Amygdala (tissue), 56 donors: ENCODE data around the gene MACROD2.
A peak's percentile ranks its signal among the peaks of the same experiment; 100 is the strongest.

Experiments
- DNase-seq, 56 donors: peaks; one replicate each; lab custom pipeline; 2025; lab: John Stamatoyannopoulos, UW

Gene MACROD2

DNA sequence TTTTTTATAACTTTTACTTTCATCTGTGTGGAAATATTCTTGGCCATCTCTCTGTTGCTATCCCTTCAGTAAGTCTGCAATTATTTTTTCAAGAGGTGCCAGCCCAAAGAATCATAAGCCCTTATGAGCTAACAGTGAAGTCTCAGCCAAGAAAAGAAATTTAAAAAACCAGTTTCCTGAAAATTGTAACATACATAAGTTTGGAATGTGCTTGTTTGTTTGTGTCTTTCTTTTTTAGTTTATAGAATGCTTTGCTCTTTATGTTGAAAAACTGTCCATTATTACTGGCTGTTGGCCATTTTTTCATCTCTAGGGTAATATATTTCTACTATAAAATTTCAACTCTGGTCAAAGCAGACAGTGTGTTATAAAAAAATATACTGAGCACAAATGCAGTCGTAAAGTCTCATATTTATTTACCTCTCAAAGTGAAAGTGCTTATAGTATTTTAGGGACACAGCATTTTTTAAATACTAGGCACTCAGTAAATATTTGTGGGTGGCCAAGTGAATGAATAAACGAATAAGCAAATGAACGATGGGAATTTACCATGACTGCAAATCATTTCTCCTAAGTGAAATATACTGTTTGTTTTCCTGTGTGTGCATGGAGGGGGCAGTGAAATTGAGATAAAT is 1918.2 kb downstream of the MACROD2 start:
- no peak for DNase-seq

DNA sequence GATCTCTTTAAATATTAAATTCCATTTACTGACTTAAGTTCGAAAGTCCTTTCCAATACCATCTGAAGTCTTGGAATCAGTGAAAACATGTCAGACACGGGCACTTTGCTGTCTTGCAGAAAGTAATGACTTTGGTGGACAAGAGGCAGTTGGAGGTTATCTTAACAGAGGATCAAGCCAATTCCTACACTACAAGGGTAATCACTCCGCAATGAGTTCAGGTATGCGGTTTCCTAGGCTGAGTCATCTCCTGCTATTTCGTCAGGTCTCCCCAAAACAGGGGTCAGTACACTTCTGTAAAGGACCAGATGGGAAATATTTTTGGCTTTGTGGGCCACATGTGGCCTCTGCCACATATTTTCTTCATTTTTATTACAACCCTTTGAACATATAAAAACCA is 1921.3 kb downstream of the MACROD2 start:
- no peak for DNase-seq

DNA sequence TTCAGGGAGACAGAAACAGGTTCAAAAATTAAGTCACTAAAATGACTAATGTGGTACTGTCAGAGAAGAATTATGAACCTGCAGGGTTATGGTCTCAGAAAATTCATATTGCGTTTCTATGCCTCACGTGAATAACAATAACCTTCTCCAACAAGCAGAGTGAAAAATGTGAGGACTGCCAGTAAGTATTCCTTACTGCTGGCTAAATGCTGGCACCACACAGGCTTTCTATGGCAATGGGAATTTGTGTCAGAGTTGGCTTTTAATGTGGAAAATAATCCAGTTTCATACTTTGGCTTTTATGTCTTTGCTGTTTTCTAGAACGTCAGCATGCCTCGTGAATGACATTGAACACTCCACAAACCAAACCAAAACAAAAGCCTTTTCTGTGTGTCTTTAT is 1922.0 kb downstream of the MACROD2 start:
- DNase-seq, result no peak

DNA sequence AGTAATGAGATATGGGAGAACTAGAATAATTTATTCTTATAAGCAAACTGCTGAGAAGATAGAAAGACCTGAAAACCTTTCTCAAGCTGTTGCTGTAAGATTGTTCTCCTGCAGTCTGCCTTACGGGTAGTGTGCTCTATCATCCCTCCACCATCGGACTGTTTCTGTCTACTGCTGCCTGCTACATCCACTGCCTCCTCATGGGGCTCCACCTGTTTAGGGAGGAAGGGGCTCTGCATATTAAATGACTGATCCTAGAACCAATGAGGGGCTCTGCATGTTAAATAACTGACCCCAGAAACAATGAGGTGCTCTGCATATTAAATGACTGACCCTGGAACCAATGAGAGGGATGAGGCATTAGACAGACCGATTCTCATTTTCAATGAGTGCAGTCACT is 1923.3 kb downstream of the MACROD2 start:
- no peak for DNase-seq

DNA sequence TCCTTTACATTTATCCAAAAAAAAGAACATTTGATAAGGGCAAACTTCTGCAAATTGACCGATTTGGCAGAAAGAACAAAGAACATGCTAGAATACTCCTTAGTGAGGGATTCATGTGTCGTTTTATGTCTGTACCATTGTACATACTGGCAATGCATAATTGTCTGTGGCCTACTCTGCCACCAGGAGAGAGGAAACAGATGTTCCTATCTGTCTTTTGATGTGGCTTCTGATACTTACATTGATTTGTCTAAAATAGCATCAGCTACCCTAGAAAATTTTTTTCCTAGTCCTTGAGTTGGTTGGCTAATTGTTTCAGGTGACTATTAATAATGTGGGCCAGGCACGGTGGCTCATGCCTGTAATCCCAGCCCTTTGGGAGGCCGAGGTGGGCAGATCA is 1923.8 kb downstream of the MACROD2 start:
- DNase-seq, result no peak

DNA sequence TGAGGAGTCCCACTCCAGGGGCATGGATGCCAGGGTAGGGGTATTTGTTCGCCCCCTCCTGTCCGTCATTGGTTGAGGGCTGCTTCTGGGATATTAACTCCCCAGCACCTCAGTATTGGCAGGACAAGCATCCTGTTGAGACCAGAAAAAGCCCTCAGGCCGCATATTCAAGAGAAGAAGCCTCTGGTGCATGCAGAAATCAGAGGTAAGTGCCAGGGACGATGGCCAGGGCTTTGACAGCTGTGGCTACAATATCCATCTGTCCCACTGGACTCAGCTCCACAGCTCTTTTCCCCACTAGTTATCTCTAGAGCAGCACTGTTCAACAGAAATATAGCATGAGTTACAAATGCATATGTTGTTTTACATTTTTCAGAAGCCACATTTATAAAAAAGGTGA is 1926.6 kb downstream of the MACROD2 start:
- no peak for DNase-seq

DNA sequence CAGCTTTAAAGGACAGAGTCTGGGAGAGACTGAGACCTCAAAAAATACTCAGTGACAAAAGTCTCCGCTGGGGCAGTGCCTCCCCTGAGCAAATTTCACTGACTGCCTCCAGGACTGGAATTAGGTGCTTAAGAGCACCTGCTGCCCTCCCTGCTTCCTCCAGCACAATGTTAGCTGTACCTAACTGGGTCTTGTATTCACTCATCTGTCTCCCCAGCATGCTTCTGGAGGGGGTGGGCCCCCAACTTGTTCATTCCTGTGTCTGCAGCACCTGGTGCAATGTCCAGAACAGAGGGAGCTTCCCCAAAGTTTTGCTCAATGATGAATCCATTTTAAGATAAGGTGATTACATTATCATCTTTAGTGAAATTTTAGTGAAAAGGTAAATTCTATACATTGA is 1927.2 kb downstream of the MACROD2 start:
- DNase-seq, result no peak

DNA sequence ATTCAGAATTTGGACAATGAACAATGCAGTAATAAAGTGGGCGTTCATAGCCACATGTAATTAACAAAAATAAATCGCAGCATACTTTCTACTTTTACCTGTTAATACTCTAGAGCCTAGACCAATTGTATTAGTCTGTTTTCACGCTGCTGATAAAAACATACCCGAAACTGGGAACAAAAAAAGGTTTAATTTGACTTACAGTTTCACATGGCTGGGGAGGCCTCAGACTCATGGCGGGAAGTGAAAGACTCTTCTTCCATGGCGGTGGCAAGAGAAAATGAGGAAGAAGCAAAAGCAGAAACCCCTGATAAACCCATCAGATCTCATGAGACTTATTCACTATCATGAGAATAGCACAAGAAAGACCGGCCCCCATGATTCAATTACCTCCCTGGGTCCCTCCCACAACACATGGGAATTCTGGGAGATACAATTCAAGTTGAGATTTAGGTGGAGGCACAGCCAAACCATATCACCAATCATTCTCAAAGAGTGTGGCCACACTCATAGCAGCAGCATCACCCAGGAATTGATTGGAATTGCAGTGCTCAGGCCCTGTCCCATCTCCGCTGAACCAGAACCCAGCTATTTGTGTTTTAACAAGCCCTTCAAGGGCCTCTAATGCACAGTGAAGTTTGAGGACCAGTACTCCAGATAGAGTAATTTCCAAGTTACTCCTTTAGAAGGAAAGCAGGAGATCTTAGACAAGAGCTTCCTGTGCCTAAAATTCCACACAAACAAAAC is 1927.9 kb downstream of the MACROD2 start:
- no peak for DNase-seq

DNA sequence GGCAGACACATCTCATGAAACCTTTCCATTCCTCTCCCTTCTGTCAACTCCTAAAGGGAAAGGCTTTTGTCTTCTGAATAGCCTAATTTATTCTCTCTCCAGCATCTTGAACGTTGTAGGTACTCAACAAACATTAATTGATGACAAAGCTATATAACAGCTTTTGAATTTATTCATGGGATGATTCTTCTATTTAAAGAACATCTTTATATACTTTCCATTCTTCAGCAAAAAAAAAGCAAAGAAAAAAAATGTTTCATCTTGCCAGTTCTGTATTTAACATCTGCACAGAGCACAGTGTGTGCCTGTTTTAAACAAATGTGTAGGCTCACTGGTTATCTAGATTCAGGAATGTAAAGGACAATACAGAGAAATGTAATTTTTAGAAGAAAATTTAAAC is 1929.2 kb downstream of the MACROD2 start:
- no peak for DNase-seq

DNA sequence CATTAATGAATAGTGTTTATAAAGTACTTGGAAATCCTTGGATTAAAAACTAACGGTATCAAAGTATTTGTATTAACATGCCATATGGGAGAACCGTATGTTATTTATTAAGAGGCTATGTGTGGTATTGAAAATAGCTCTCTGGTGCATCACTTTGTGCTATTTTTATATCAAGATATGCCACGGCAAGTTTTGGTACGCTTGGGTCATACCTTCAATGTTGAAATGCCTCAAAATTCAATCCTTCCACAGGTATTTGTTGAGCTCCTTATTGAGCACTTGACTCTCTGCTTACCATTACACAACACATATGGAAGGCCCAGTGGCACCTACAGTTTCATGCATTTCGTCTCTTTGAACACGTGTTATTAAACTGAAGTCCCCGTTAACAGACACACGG is 1930.1 kb downstream of the MACROD2 start:
- no peak for DNase-seq

DNA sequence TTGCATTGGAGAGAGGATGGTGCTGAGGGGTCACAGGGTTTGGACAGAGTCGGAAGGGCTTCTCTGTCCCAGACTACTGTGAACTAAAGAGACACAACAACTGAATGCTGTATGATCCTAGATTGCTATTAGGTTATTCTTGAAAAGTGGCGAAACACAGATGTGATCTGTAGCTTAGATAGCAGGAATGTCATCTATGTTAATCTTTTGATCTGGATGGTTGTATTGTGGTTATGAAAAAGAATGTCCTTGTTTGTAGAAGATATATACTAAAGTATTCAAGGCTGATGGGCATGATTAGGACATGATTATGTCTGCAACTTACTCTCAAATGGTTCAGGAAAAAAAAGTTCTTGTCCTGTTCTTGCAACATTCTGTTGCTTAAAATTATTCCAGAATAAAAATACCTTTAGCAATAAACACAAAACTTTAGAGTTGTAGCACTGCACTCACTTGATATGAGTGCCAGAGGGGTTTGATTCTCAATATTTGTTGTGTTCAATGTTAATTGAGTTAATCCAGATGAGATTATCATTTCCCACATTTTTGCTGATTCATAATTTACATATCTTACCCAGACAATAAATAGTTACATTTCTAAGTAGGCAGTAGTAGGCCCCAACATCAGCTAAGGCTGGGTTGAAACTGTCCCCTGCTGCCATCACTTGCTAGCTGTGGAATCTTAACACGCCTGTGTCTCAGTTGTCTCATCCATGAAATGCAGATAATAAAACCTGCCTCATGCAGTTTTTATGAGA is 1932.8 kb downstream of the MACROD2 start:
- no peak for DNase-seq

DNA sequence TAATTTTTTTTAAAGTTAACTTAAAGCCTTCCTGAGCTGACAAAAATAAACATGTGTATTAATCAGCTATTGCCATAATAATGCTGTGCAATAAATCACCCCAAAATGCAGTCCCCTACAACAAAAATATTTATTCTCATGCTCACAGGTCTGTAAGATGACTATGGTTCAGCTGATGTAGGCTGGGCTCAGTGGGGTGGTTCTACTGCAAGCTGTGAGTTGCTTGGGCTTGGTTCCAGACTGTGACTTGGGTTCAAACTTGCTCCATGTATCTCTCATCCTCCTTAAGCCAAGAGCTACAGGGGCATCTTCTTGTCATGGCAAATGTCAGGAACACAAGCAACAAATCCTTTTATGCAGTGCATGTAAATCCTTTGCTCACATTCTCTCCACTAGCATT is 1933.6 kb downstream of the MACROD2 start:
- DNase-seq, result no peak

DNA sequence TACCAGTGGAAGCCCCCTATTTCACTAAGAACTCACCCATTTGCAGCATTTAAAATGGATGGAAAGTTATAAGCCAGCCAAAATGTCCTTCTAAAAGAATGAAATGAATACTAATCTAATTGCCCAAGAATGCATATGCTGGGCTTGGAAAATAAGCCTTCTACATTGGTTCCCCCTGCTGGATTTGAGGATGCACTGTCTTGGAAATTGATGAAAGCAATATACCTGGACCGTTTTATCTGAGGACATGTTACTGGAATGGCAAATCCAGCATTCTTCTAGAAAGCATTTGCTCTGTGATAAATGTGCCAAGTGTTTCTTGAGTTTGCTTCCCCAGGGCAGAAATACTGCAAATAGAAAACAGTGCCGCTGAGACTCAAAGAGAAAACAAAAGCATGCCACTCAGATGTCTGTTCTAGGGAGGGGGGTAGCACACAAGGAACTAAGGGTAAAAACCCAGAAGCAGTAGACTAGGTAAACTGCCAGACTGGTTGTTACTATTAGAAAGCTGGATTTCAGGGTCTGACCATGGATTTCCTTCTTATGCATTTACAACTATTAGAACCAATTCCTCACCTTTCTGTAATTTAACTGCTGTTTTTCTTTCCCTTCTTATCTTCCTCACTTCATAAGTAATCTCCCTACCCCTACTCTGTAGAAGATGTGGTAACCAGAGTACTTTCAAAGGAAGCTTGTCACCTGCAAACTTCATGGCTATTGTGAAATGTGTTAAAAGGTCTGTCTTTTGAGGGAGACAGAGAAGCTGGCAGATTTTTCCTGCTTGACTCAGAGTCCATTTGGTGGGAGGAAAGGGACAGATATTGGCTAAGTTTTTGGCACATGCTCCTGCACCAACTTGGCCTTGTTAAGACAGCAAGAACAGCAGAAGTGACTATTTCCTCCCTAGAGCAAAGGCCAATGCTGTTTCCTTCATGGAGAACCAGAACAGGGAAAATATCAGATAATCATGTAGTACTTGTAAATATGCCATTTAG is 1935.3 kb downstream of the MACROD2 start:
- peak in 8 of 56 donors; percentile 2 to 23 (median 8) for DNase-seq

DNA sequence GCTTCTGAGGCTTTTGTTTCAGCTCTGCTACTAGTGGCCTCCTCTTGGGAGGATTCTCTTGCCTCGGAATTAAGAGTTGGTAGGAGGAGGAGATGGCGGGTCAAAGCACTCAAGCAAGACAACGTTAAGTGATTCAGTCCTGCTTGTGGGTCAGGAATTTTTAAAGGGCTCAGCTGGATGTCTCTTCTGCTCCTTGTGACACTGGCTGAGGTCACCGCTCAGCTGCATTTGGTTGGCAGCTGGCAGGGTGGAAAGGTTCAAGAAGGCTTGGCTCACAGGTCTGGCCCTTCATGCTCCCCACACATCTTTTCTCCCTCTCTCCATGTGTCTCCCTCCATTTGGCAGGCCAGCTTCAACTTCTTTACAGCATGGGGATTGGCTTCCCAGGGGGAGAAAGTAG is 1936.6 kb downstream of the MACROD2 start:
- DNase-seq, result no peak

DNA sequence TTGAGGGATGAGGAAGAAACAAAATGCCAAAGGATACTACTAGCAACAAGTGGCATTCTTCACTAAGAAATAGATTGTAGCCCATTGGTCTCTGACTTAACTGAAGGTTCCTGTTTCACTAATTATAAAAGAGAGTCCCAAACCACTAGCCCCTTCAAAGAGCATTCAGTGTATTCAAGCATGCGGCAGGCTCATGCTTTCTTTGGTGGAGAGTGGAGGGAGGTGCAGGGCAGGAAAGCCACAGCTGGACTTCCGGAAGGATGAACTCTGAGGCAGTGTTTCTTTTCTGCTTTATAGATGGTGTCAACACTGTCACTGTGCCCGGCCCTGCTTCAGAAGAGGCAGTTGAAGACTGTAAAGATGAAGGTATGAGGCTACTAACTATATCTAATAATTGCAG is 1941.9 kb downstream of the MACROD2 start:
- DNase-seq, result peak in 5 of 56 donors; percentile 5 to 21 (median 12)

DNA sequence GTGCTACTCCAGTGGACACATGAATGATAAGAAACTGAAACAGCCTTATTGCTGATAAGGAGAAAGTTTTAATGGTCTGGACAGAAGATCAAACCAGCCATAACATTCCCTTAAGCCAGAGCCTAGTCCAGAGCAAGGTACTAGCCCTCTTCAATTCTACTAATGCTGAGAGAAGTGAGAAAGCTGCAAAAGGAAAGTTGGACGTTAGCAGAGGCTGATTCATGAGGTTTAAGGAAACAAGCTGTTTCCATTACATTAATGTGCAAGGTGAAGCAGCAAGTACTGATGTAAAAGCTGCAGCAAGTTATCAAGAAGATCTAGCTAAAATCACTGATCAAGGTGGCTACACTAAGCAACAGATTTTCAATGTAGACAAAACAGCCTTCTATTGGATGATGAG is 1943.5 kb downstream of the MACROD2 start:
- no peak for DNase-seq

DNA sequence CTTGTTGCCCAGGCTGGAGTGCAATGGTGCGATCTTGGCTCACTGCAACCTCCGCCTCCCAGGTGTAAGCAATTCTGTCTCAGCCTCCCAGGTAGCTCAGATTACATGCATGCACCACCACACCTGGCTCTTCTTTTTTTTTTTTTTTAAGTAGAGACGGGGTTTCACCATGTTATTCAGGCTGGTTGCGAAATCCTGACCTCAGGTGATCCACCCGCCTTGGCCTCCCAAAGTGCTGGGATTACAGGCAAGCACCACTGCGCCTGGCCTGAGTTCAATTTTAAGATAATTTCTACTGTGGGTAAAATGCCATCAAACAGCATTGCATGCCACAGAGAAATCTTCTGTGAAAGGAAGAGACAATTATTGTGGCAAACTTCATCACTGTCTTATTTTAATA is 1944.8 kb downstream of the MACROD2 start:
- DNase-seq, result no peak

DNA sequence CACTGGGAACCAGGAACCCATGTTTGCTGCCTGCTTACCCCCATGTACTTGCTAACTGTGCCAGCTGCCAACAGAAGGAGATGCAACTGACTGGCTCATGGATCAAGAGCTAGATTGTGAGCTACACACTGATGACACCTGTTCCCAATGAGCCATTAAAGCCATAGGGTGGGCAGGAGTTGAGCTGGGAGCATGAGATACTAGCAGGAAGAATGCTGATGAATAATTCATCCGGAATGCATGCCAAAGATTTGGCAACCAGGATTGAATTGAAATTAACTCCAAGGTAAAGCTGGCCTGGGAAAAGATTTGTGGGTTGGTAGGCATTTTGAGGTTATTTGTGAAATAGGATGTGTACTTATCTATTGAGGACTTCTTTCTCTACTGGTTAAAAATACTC is 1946.8 kb downstream of the MACROD2 start:
- no peak for DNase-seq

DNA sequence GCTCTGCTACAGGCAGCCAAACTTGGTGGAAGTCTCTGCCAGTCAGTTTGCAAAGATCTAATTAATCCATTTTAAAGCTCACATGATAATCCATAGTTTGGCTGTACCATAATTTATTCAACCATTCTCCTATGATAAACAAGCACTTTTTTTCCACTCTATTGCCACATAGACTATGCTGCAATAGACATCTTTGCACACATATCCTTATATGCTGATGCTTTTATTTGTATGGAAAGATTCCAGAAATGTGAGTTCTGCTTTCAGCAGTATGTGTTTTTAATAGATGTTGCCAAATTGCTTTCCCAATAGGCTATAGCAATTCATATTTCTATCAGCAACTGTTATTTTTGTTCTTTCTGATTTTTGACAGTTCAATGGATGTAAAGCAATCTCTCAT is 1950.0 kb downstream of the MACROD2 start:
- DNase-seq, result no peak

DNA sequence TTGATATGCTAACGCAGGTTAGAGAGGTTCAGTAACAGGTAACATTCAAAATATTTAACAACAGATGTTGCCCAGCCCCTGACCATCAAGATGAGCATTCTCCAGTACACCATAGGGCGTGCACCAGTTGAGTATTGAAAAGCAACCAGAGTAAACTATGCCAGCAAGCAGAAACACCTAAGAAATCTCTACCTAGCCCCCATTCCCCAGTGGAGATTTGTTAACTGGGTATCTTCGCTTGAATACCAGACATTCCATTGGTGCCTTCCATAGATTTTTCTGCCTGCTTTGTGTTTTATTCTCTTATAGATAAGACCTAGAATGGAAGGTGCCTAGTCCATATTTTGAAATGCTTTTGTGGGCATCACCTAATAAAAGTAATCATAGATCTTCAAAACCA is 1954.1 kb downstream of the MACROD2 start:
- DNase-seq, result no peak
